SK-N-MC (cell line): ENCODE results near the gene TSPAN3.

Experiments used
- EZH2 ChIP-seq: fragments of 200-600 bp; sonication (generic); IDR thresholded peaks from one replicate; pipeline ENCODE4 v1.6.1; 2017; ENCODE audit warnings: antibody characterized with exemption
- POLR2AphosphoS5 ChIP-seq: IDR thresholded peaks from 2 replicates; pipeline ENCODE4 v1.6.1; 2012; ENCODE audit warnings: mild to moderate bottlenecking, low read depth, low read length, borderline replicate concordance

DNA sequence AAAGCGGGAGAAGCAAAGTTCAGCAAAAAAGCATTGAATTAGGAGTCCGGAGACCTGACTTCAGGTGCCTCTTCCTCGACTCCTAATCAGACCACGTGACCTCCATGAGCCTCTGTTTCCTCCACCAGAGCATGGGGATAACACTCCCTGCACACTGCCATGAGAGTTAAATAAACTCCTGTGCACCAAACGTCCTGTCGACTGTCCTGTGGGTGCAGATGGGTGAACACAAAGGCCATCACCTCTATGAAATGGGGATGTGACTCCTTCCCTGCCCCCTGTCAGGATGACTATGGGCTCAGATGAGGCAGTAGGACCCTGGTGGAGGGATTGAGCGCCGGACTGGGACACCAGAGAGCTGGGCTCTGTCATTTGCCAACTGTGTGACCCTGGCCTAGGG lies 13.5 kb upstream of the TSPAN3 start:
- TF ChIP-seq EZH2 (no peak), POLR2AphosphoS5 (no peak)
